ENCODE data around the gene THAP4. TPM values are rescaled to one million over a fixed set of nuclear protein-coding genes. Genes with fewer than 3 reads are reported as not detected.

Gene THAP4
- total and polyA plus RNA-seq, 8 donors = 22.4 to 42.9 (median 27.1) TPM

- Histone ChIP-seq H3K27ac (no peak overlapping the region), H3K4me3 (no peak overlapping the region), H3K36me3 (peaks cover 0 to 36% (median 3%) of the 10 kb centered on the region in 3 donors), H3K27me3 (no peaks in the 10 kb centered on the region), H3K4me1 (no peaks in the 10 kb centered on the region), H3K9me3 (no peaks in the 10 kb centered on the region)
- DNase-seq = peak in 1 of 6 donors; percentile 71
- no peak for FAIRE-seq
- ATAC-seq = no peak
- intact Hi-C loops (cut with DNase I) = no loop called here
- TF ChIP-seq, protein P1, sequence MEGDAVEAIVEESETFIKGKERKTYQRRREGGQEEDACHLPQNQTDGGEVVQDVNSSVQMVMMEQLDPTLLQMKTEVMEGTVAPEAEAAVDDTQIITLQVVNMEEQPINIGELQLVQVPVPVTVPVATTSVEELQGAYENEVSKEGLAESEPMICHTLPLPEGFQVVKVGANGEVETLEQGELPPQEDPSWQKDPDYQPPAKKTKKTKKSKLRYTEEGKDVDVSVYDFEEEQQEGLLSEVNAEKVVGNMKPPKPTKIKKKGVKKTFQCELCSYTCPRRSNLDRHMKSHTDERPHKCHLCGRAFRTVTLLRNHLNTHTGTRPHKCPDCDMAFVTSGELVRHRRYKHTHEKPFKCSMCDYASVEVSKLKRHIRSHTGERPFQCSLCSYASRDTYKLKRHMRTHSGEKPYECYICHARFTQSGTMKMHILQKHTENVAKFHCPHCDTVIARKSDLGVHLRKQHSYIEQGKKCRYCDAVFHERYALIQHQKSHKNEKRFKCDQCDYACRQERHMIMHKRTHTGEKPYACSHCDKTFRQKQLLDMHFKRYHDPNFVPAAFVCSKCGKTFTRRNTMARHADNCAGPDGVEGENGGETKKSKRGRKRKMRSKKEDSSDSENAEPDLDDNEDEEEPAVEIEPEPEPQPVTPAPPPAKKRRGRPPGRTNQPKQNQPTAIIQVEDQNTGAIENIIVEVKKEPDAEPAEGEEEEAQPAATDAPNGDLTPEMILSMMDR (IDR thresholded peaks at IDR 0.05) = no peak
- WGBS, 2 donors = 90 to 91% methylated on average over 31 of the region's 31 CpGs
These were observed 33.6 kb upstream of the THAP4 start for GRCh38 chr2:241670333-241671110.

- TF ChIP-seq, protein P1 (IDR thresholded peaks at IDR 0.05) = no peak
- Histone ChIP-seq H3K36me3 (peaks cover 0 to 36% (median 3%) of the 10 kb centered on the region in 3 donors), H3K9me3 (no peaks in the 10 kb centered on the region), H3K27me3 (no peaks in the 10 kb centered on the region), H3K27ac (no peak overlapping the region), H3K4me3 (no peak overlapping the region), H3K4me1 (no peaks in the 10 kb centered on the region)
- no peak for ATAC-seq
- intact Hi-C loops (cut with DNase I) = no loop called here
- 92 to 94% methylated on average over 11 to 12 of the region's 12 CpGs for WGBS, 2 donors
- DNase-seq = no peak
- FAIRE-seq = no peak
These were observed 31.9 kb upstream of the THAP4 start for GRCh38 chr2:241668839-241669238.

GRCh38 chr2:241668354-241668753 is 31.4 kb upstream of the THAP4 start:
- Histone ChIP-seq H3K27ac (no peak overlapping the region), H3K27me3 (no peaks in the 10 kb centered on the region), H3K4me3 (no peak overlapping the region), H3K9me3 (no peaks in the 10 kb centered on the region), H3K4me1 (no peaks in the 10 kb centered on the region), H3K36me3 (peaks cover 0 to 36% (median 3%) of the 10 kb centered on the region in 3 donors)
- no peak for FAIRE-seq
- intact Hi-C loops (cut with DNase I) = no loop called here
- peak in 1 of 6 donors; percentile 54 for DNase-seq
- 95 to 97% methylated on average over 21 of the region's 21 CpGs for WGBS, 2 donors
- ATAC-seq = no peak
- TF ChIP-seq, protein P1 (IDR thresholded peaks at IDR 0.05) = no peak

DNA sequence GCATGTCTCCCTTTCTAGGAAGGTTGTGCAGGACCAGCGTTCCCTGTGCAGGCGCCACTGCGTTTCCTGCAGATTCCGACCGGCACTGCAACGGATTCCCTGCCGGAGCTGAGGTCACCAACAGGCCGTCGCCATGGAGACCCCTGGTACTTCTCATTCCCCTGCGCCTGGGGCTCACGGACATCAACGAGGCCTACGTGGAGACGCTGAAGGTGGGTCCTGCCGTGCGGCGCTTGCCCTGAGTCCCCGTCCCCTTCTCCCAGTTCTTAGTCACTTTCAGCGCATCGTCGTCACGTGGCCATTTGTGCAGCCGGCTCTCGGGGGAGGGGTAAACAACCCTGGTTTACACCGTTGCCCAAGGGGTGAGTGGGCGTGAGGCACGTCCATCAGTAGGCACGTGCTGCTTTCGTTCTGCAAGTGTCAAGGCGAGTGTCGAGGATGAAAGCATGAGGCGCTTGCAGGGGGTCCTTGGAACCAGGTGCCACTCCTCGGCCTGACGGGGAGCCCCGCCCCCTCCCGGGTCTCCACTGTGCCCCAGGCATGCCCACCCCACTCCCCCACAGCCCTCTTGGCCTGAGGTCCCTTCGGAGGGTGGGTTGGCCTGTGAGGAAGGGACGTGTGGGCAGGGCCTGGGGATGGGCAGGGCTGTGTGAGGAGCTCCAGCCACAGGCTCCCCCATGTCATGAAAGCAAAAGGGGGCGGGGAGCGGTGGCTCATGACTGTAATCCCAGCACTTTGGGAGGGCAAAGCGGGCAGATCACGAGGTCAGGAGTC is 29.9 kb upstream of the THAP4 start:
- FAIRE-seq (no peak), ATAC-seq (no peak), DNase-seq (no peak)
- Histone ChIP-seq H3K27ac (no peak overlapping the region), H3K4me3 (no peak overlapping the region), H3K27me3 (no peaks in the 10 kb centered on the region), H3K4me1 (no peaks in the 10 kb centered on the region), H3K9me3 (no peaks in the 10 kb centered on the region), H3K36me3 (peaks cover 0 to 30% (median 3%) of the 10 kb centered on the region in 3 donors)
- intact Hi-C loops (cut with DNase I) = no loop called here
- 86 to 87% methylated on average over 42 of the region's 42 CpGs for WGBS, 2 donors
- TF ChIP-seq, protein P1 (IDR thresholded peaks at IDR 0.05) = no peak
